Measurements from ENCODE around the gene DIO2. TPM values are rescaled to one million over a fixed set of nuclear protein-coding genes. Genes with fewer than 3 reads are reported as not detected.

DIO2 gene
- total and polyA plus RNA-seq, 7 experiments from 2014 or later = not detected

DNA sequence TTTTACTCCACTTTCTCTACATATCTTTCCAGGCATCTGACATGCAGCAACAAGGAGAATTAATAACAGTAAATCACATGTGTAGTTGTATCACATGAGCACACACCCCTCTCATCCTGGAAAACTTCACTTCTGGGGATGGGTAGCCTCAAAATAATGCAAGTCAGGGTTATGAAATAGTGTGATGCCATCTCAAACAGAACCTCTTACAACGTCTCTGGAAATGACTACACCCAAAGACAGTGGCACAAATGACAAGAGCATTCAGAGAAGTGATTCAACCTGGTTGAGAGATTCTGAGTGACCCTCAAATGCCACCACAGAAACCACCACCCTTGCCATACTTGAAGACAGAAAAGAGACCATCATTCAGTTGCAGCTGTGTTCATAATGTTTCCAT, 2.8 kb downstream of the DIO2 start:
- Histone ChIP-seq H3K4me1 (ENCODE audit: control insufficient read depth in 2 of 2, insufficient read depth in 2 of 2, low read length in 2 of 2) (no peaks in the 10 kb centered on the region), H3K36me3 (ENCODE audit: control insufficient read depth in 2 of 3, insufficient read depth in 3 of 3, low read length in 3 of 3) (no peaks in the 10 kb centered on the region), H3K27me3 (ENCODE audit: control insufficient read depth in 2 of 2, insufficient read depth in 2 of 2, low read length in 2 of 2) (no peaks in the 10 kb centered on the region), H3K27ac (ENCODE audit: low read depth, low read length) (no peak overlapping the region), H3K4me3 (ENCODE audit: low read length) (no peak overlapping the region), H3K9me3 (ENCODE audit: control insufficient read depth in 2 of 3, low read length in 3 of 3) (no peaks in the 10 kb centered on the region)
- H3K36me3 Mint-ChIP-seq = no peaks in the 10 kb centered on the region
- CTCF ChIA-PET = no interaction called here
- POLR2A ChIA-PET = no interaction called here
- peaks cover 0 to 9% (median 0%) of the 10 kb centered on the region in 5 donors for H3K27me3 Mint-ChIP-seq
- DNase-seq (no peak), ATAC-seq (no peak)
- H3K4me1 Mint-ChIP-seq = peaks cover 0 to 1% (median 0%) of the 10 kb centered on the region in 7 donors
- H3K4me3 Mint-ChIP-seq = no peak overlapping the region
- H3K9me3 Mint-ChIP-seq = peaks cover 0 to 21% (median 0%) of the 10 kb centered on the region in 11 donors
- intact Hi-C loops (cut with micrococcal nuclease) = no loop called here
- no peak overlapping the region for H3K27ac Mint-ChIP-seq

DNA sequence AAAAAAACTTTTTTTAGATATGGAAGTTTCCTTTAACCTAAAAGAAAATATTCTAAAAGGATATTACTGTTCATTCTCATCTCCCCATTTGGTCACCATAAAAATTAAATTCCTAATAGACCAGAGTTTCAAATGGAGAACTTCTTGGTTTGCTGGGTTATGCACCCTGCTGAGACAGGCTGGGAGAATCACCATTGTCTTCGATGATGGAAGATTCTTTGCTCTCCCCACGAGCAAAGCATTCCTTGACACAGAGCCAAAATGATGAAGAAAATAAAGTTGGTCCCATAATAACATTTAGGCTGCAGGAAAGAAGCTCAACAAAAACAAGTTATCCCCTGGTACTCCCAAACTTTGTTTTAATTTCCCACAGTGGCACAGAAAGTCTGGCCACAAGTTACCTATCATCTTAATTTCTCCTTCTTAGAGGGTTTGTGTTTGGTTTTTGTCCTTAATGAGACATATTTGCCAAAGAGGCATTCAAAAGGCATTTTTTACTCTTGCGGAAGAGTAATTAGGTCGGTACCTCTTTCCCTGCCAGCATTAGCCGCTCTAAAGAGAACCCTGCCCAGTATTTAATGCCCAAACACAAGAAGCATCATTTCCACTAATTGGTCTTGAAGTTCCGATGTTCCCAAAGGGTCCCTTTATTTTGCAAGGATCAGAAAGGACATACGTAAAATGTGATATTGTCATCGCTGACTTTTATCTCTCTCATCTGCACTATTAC, 4.8 kb downstream of the DIO2 start:
- no peaks in the 10 kb centered on the region for H3K36me3 ChIP-seq (ENCODE audit: control insufficient read depth in 2 of 3, insufficient read depth in 3 of 3, low read length in 3 of 3)
- peaks cover 0 to 4% (median 0%) of the 10 kb centered on the region in 5 donors for H3K27me3 Mint-ChIP-seq
- no peaks in the 10 kb centered on the region for H3K27me3 ChIP-seq (ENCODE audit: control insufficient read depth in 2 of 2, insufficient read depth in 2 of 2, low read length in 2 of 2)
- no peak overlapping the region for H3K4me3 ChIP-seq (ENCODE audit: low read length)
- POLR2A ChIA-PET = no interaction called here
- no peak overlapping the region for H3K4me3 Mint-ChIP-seq
- intact Hi-C loops (cut with micrococcal nuclease) = no loop called here
- H3K27ac ChIP-seq (ENCODE audit: low read depth, low read length) = no peak overlapping the region
- no peaks in the 10 kb centered on the region for H3K4me1 Mint-ChIP-seq
- no peaks in the 10 kb centered on the region for H3K4me1 ChIP-seq (ENCODE audit: control insufficient read depth in 2 of 2, insufficient read depth in 2 of 2, low read length in 2 of 2)
- CTCF ChIA-PET = no interaction called here
- H3K36me3 Mint-ChIP-seq = no peaks in the 10 kb centered on the region
- ATAC-seq (no peak), DNase-seq (no peak)
- no peaks in the 10 kb centered on the region for H3K9me3 ChIP-seq (ENCODE audit: control insufficient read depth in 2 of 3, low read length in 3 of 3)
- H3K9me3 Mint-ChIP-seq = peaks cover 0 to 33% (median 3%) of the 10 kb centered on the region in 11 donors
- no peak overlapping the region for H3K27ac Mint-ChIP-seq

- H3K9me3 Mint-ChIP-seq = peaks cover 0 to 20% (median 4%) of the 10 kb centered on the region in 11 donors
- ATAC-seq (no peak), DNase-seq (no peak)
- Histone ChIP-seq H3K9me3 (ENCODE audit: control insufficient read depth in 2 of 3, low read length in 3 of 3) (no peaks in the 10 kb centered on the region), H3K4me1 (ENCODE audit: control insufficient read depth in 2 of 2, insufficient read depth in 2 of 2, low read length in 2 of 2) (no peaks in the 10 kb centered on the region), H3K27ac (ENCODE audit: low read depth, low read length) (no peak overlapping the region), H3K4me3 (ENCODE audit: low read length) (no peak overlapping the region), H3K36me3 (ENCODE audit: control insufficient read depth in 2 of 3, insufficient read depth in 3 of 3, low read length in 3 of 3) (no peaks in the 10 kb centered on the region), H3K27me3 (ENCODE audit: control insufficient read depth in 2 of 2, insufficient read depth in 2 of 2, low read length in 2 of 2) (no peaks in the 10 kb centered on the region)
- no peaks in the 10 kb centered on the region for H3K27me3 Mint-ChIP-seq
- H3K4me3 Mint-ChIP-seq = no peak overlapping the region
- ChIA-PET CTCF (no interaction called here), POLR2A (no interaction called here)
- H3K4me1 Mint-ChIP-seq = no peaks in the 10 kb centered on the region
- no peaks in the 10 kb centered on the region for H3K36me3 Mint-ChIP-seq
- intact Hi-C loops (cut with micrococcal nuclease) = no loop called here
- H3K27ac Mint-ChIP-seq = no peak overlapping the region
These were observed 8.3 kb downstream of the DIO2 start for GRCh38 chr14:80202888-80203562.

DNA sequence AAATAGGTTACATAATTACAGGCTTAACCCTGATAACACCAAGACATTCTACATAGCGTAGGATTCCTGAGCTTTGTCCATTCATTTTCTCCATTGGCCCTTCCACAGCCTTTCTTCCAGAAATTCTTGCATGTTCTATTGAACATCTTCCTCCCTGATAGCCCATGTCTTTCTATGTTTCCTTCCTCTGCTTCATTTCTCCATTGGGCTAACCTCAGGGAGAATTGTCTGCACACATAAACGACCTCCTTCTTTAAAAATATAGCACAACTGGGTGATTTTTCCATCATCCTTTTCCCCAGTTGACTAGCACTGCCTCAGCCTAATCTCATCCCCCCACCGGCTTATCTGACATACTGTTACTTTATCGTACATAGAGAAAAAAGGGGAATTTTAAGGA, 11.2 kb downstream of the DIO2 start:
- intact Hi-C loops (cut with micrococcal nuclease) = no loop called here
- Histone ChIP-seq H3K36me3 (ENCODE audit: control insufficient read depth in 2 of 3, insufficient read depth in 3 of 3, low read length in 3 of 3) (no peaks in the 10 kb centered on the region), H3K4me3 (ENCODE audit: low read length) (no peak overlapping the region), H3K27me3 (ENCODE audit: control insufficient read depth in 2 of 2, insufficient read depth in 2 of 2, low read length in 2 of 2) (no peaks in the 10 kb centered on the region), H3K4me1 (ENCODE audit: control insufficient read depth in 2 of 2, insufficient read depth in 2 of 2, low read length in 2 of 2) (no peaks in the 10 kb centered on the region), H3K9me3 (ENCODE audit: control insufficient read depth in 2 of 3, low read length in 3 of 3) (no peaks in the 10 kb centered on the region), H3K27ac (ENCODE audit: low read depth, low read length) (no peak overlapping the region)
- H3K27me3 Mint-ChIP-seq = no peaks in the 10 kb centered on the region
- H3K4me1 Mint-ChIP-seq = no peaks in the 10 kb centered on the region
- no peak overlapping the region for H3K27ac Mint-ChIP-seq
- CTCF ChIA-PET = no interaction called here
- ATAC-seq = no peak
- peaks cover 0 to 14% (median 4%) of the 10 kb centered on the region in 11 donors for H3K9me3 Mint-ChIP-seq
- no peaks in the 10 kb centered on the region for H3K36me3 Mint-ChIP-seq
- H3K4me3 Mint-ChIP-seq = no peak overlapping the region
- POLR2A ChIA-PET = no interaction called here
- no peak for DNase-seq

DNA sequence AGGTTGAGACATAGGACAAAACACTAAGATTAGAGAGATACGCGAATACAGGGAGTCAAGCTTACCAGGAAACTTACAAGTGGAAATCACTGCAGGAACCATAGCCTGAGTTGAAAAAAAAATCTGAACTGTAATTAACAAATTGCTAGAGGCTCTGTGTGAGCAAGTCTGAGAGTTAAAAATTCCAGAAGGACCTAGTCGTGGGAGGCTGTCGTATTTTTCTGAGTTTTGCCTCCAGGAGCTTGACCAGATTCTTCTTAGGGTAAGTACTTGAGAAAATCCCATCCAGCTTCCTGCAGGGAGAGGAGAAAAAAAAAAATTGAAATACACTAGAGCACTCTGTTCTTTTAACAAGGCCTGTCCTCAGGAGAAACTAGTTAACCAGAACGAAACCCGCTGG, 22.7 kb downstream of the DIO2 start:
- POLR2A ChIA-PET = no interaction called here
- intact Hi-C loops (cut with micrococcal nuclease) = no loop called here

DNA sequence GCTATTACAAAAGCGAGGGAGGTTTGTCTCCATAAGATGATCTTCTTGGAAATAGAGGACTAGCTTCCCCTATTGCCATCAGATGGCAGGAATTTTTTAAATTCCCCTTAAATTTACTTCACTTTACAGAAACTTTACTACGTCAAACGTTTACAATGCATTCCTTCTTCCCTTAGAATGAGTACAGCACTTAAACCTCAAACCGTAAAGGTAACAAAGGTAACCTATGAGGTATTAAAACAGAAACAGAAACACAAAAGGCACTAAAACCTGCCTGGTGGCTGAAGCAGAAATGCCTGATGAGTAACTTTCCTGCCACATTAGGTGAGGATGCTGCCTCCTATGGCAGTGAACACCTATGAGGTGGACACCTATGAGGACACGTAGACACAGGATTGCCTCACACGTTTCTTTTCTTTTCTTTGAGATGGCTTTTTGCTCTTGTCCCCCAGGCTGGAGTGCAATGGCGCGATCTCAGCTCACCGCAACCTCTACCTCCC, 25.0 kb downstream of the DIO2 start:
- H3K27me3 Mint-ChIP-seq = no peaks in the 10 kb centered on the region
- no peak overlapping the region for H3K27ac Mint-ChIP-seq
- ChIA-PET CTCF (no interaction called here), POLR2A (no interaction called here)
- no peak overlapping the region for H3K4me3 ChIP-seq (ENCODE audit: low read length)
- H3K36me3 ChIP-seq (ENCODE audit: control insufficient read depth in 2 of 3, insufficient read depth in 3 of 3, low read length in 3 of 3) = no peaks in the 10 kb centered on the region
- DNase-seq = no peak
- H3K9me3 Mint-ChIP-seq = peaks cover 0 to 12% (median 0%) of the 10 kb centered on the region in 11 donors
- H3K27me3 ChIP-seq (ENCODE audit: control insufficient read depth in 2 of 2, insufficient read depth in 2 of 2, low read length in 2 of 2) = no peaks in the 10 kb centered on the region
- H3K36me3 Mint-ChIP-seq = no peaks in the 10 kb centered on the region
- H3K4me1 ChIP-seq (ENCODE audit: control insufficient read depth in 2 of 2, insufficient read depth in 2 of 2, low read length in 2 of 2) = no peaks in the 10 kb centered on the region
- no peaks in the 10 kb centered on the region for H3K9me3 ChIP-seq (ENCODE audit: control insufficient read depth in 2 of 3, low read length in 3 of 3)
- no peak overlapping the region for H3K27ac ChIP-seq (ENCODE audit: low read depth, low read length)
- H3K4me3 Mint-ChIP-seq = no peak overlapping the region
- ATAC-seq = no peak
- intact Hi-C loops (cut with micrococcal nuclease) = no loop called here
- H3K4me1 Mint-ChIP-seq = peaks cover 0 to 1% (median 0%) of the 10 kb centered on the region in 7 donors

More for the DNA sequence above, 22.7 kb downstream of the DIO2 start:
- no peak for ATAC-seq
- H3K4me3 ChIP-seq (ENCODE audit: low read length) = no peak overlapping the region
- H3K4me1 ChIP-seq (ENCODE audit: control insufficient read depth in 2 of 2, insufficient read depth in 2 of 2, low read length in 2 of 2) = no peaks in the 10 kb centered on the region
- no peaks in the 10 kb centered on the region for H3K27me3 ChIP-seq (ENCODE audit: control insufficient read depth in 2 of 2, insufficient read depth in 2 of 2, low read length in 2 of 2)
- no peaks in the 10 kb centered on the region for H3K27me3 Mint-ChIP-seq
- no peak overlapping the region for H3K4me3 Mint-ChIP-seq
- H3K36me3 ChIP-seq (ENCODE audit: control insufficient read depth in 2 of 3, insufficient read depth in 3 of 3, low read length in 3 of 3) = no peaks in the 10 kb centered on the region
- peaks cover 0 to 18% (median 3%) of the 10 kb centered on the region in 11 donors for H3K9me3 Mint-ChIP-seq
- peaks cover 0 to 1% (median 0%) of the 10 kb centered on the region in 7 donors for H3K4me1 Mint-ChIP-seq
- no peaks in the 10 kb centered on the region for H3K9me3 ChIP-seq (ENCODE audit: control insufficient read depth in 2 of 3, low read length in 3 of 3)
- no peak overlapping the region for H3K27ac Mint-ChIP-seq
- no peak overlapping the region for H3K27ac ChIP-seq (ENCODE audit: low read depth, low read length)
- H3K36me3 Mint-ChIP-seq = no peaks in the 10 kb centered on the region
- no peak for DNase-seq
- CTCF ChIA-PET = no interaction called here

DNA sequence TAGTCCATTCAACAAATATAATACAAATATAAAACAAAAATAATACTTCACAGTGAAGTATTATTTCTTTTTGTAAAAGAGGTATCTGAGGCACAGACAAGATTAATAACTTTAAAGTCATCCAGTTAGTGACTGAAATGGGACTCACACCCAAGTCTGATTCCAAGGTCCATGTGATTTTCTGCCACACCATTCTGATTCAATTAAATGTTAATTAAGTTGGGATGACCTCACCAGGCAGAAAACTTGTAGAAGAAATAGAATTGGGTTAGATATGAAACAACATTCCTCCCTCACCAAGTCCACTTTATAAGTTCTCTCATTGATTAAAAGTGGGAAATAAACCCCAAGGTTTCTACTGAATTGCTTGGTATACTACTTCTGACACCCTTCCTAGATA, 34.4 kb downstream of the DIO2 start:
- ChIA-PET CTCF (no interaction called here), POLR2A (no interaction called here)
- Histone ChIP-seq H3K27me3 (ENCODE audit: control insufficient read depth in 2 of 2, insufficient read depth in 2 of 2, low read length in 2 of 2) (no peaks in the 10 kb centered on the region), H3K36me3 (ENCODE audit: control insufficient read depth in 2 of 3, insufficient read depth in 3 of 3, low read length in 3 of 3) (no peaks in the 10 kb centered on the region), H3K4me1 (ENCODE audit: control insufficient read depth in 2 of 2, insufficient read depth in 2 of 2, low read length in 2 of 2) (no peaks in the 10 kb centered on the region), H3K9me3 (ENCODE audit: control insufficient read depth in 2 of 3, low read length in 3 of 3) (no peaks in the 10 kb centered on the region), H3K4me3 (ENCODE audit: low read length) (no peak overlapping the region), H3K27ac (ENCODE audit: low read depth, low read length) (no peak overlapping the region)
- peaks cover 0 to 5% (median 0%) of the 10 kb centered on the region in 5 donors for H3K27me3 Mint-ChIP-seq
- H3K4me3 Mint-ChIP-seq = no peak overlapping the region
- ATAC-seq (no peak), DNase-seq (no peak)
- intact Hi-C loops (cut with micrococcal nuclease) = no loop called here
- no peak overlapping the region for H3K27ac Mint-ChIP-seq
- H3K4me1 Mint-ChIP-seq = no peaks in the 10 kb centered on the region
- H3K36me3 Mint-ChIP-seq = no peaks in the 10 kb centered on the region
- H3K9me3 Mint-ChIP-seq = peaks cover 0 to 21% (median 4%) of the 10 kb centered on the region in 11 donors

Measured in naive thymus-derived CD4-positive, alpha-beta T cell (primary cell).